ENCODE results near the gene MAP3K7. TPM values are rescaled to one million over a fixed set of nuclear protein-coding genes. Genes with fewer than 3 reads are reported as not detected.

MAP3K7 gene
- total RNA-seq, 6 donors from 2014 or later = 13.9 to 36.7 (median 19.1) TPM

GRCh38 chr6:90492369-90492768, 94.5 kb downstream of the MAP3K7 start:
- Histone ChIP-seq H3K9me3 (no peaks in the 10 kb centered on the region), H3K4me3 (no peak overlapping the region), H3K4me1 (peaks cover 0 to 3% (median 0%) of the 10 kb centered on the region in 4 donors), H3K36me3 (no peaks in the 10 kb centered on the region), H3K27ac (no peak overlapping the region), H3K27me3 (no peaks in the 10 kb centered on the region)
- TF ChIP-seq POLR2AphosphoS5 (IDR thresholded peaks at IDR 0.05) = no peak
- no peak for TF ChIP-seq EP300 (IDR thresholded peaks at IDR 0.05)
- TF ChIP-seq CTCF (IDR thresholded peaks at IDR 0.05) = no peak
- whole genome bisulfite sequencing, 2 donors = 73 to 84% methylated on average over 1 of the region's 1 CpG
- no peak for DNase-seq
- no peak for ATAC-seq (ENCODE audit: low FRiP score in 2 of 2)

- no peaks in the 10 kb centered on the region for H3K9me3 ChIP-seq
- DNase-seq (no peak), ATAC-seq (ENCODE audit: low FRiP score in 2 of 2) (no peak)
- H3K4me3 ChIP-seq = no peak overlapping the region
- 71 to 77% methylated on average over 4 of the region's 4 CpGs for WGBS, 2 donors
- H3K36me3 ChIP-seq = no peaks in the 10 kb centered on the region
- peaks cover 0 to 3% (median 0%) of the 10 kb centered on the region in 4 donors for H3K4me1 ChIP-seq
- no peak for TF ChIP-seq POLR2AphosphoS5 (IDR thresholded peaks at IDR 0.05)
- H3K27ac ChIP-seq = no peak overlapping the region
- no peaks in the 10 kb centered on the region for H3K27me3 ChIP-seq
Measured at GRCh38 chr6:90490030-90490716, 96.7 kb downstream of the MAP3K7 start.

DNA sequence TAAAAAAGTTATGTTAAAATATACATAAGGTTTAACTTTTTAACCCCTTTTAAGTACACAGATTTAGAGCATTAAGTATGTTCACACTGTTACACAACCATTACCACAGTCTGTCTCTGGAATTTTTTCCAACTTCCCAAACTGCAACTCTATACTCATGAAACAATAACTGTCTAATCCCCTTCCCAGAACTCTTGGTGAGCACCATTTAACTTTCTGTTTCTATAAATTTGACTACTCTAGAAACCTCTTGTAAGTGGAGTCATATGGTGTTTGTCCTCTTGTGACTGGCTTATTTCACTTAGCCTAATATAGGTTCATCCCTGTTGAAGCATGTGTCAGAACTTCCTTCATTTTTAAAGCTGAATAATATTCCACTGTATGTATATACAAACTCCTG, 98.1 kb downstream of the MAP3K7 start:
- no peaks in the 10 kb centered on the region for H3K36me3 ChIP-seq
- ATAC-seq (ENCODE audit: low FRiP score in 2 of 2) (no peak), DNase-seq (no peak)
- no peak overlapping the region for H3K4me3 ChIP-seq
- H3K27me3 ChIP-seq = no peaks in the 10 kb centered on the region
- H3K9me3 ChIP-seq = no peaks in the 10 kb centered on the region
- H3K4me1 ChIP-seq = peaks cover 0 to 3% (median 0%) of the 10 kb centered on the region in 4 donors
- TF ChIP-seq POLR2A (IDR thresholded peaks at IDR 0.05) (no peak), POLR2AphosphoS5 (IDR thresholded peaks at IDR 0.05) (no peak), EP300 (IDR thresholded peaks at IDR 0.05) (no peak), CTCF (IDR thresholded peaks at IDR 0.05) (no peak)
- no peak overlapping the region for H3K27ac ChIP-seq

- no peaks in the 10 kb centered on the region for H3K9me3 ChIP-seq
- H3K36me3 ChIP-seq = no peaks in the 10 kb centered on the region
- H3K27me3 ChIP-seq = no peaks in the 10 kb centered on the region
- TF ChIP-seq POLR2A (IDR thresholded peaks at IDR 0.05) = no peak
- no peak for TF ChIP-seq CTCF (IDR thresholded peaks at IDR 0.05)
- no peak for TF ChIP-seq EP300 (IDR thresholded peaks at IDR 0.05)
- no peak for TF ChIP-seq POLR2AphosphoS5 (IDR thresholded peaks at IDR 0.05)
- WGBS, 2 donors = 81 to 90% methylated on average over 4 of the region's 4 CpGs
- ATAC-seq (ENCODE audit: low FRiP score in 2 of 2) (no peak), DNase-seq (no peak)
- H3K4me1 ChIP-seq = no peaks in the 10 kb centered on the region
- no peak overlapping the region for H3K4me3 ChIP-seq
- no peak overlapping the region for H3K27ac ChIP-seq
Measured at GRCh38 chr6:90485635-90486277, 101.1 kb downstream of the MAP3K7 start.

DNA sequence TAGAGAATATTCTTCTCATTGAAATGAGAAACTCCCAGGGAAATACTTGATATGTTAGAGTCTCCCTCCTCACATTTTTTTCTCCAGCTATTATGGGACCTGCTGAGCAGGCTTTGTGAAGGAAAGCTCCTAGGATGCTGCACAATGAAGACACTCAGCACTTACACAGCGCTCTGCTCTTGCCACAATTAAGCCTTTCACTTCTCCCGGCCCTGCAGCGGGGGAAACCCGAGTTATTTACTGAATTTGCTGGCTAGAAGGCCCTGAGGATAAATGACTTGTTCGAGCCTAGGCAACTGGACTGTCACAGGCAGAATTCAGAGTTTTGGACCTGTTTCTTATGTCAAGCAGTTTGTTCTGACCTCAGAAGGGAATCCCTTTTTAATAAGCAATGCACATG, 102.0 kb downstream of the MAP3K7 start:
- TF ChIP-seq POLR2AphosphoS5 (IDR thresholded peaks at IDR 0.05) (no peak), CTCF (IDR thresholded peaks at IDR 0.05) (no peak), EP300 (IDR thresholded peaks at IDR 0.05) (no peak), POLR2A (IDR thresholded peaks at IDR 0.05) (no peak)
- 71 to 72% methylated on average over 5 of the region's 5 CpGs for WGBS, 2 donors
- Histone ChIP-seq H3K9me3 (no peaks in the 10 kb centered on the region), H3K36me3 (no peaks in the 10 kb centered on the region), H3K4me1 (no peaks in the 10 kb centered on the region), H3K27ac (no peak overlapping the region), H3K27me3 (no peaks in the 10 kb centered on the region), H3K4me3 (no peak overlapping the region)
- DNase-seq (no peak), ATAC-seq (ENCODE audit: low FRiP score in 2 of 2) (no peak)

All from upper lobe of left lung (tissue), 6 donors.